Esophagus squamous epithelium (tissue), 5 donors: ENCODE results near the gene CHDH. TPM values are rescaled to one million over a fixed set of nuclear protein-coding genes. Genes with fewer than 3 reads are reported as not detected.

ENCODE experiments used
- DNase-seq: peaks from one replicate; lab custom pipeline; 2025; lab: John Stamatoyannopoulos, UW
- H3K27ac ChIP-seq, 4 donors: fragments of 200-600 bp; sonication (generic); one replicate each; pipeline ENCODE4 v1.5.1; 2016 to 2019; ENCODE audit warnings: mild to moderate bottlenecking in 1 of 4
- H3K27me3 ChIP-seq, 4 donors: fragments of 200-600 bp; sonication (generic); 1 replicate in 3 of 4; 2 replicates in 1 of 4; pipeline versions ENCODE4 v1.5.1 to v1.6.0; 2017 to 2021; ENCODE audit warnings: antibody characterized with exemption in 1 of 4
- H3K36me3 ChIP-seq, 3 donors: fragments of 200-600 bp; sonication (generic); one replicate each; pipeline ENCODE4 v1.5.1; 2016 to 2019
- H3K4me1 ChIP-seq, 3 donors: fragments of 200-600 bp; sonication (generic); one replicate each; pipeline ENCODE4 v1.5.1; 2017 to 2019
- H3K4me3 ChIP-seq, 4 donors: fragments of 200-600 bp; sonication (generic); 1 replicate in 3 of 4; 2 replicates in 1 of 4; pipeline ENCODE4 v1.5.1; 2016 to 2019; ENCODE audit warnings: mild to moderate bottlenecking in 2 of 4, moderate library complexity in 1 of 4
- H3K9me3 ChIP-seq, 3 donors: fragments of 200-600 bp; sonication (generic); one replicate each; pipeline ENCODE4 v1.5.1; 2016 to 2019
- CTCF ChIP-seq, 6 experiments: fragments of 450-650 bp in 4 of 6; fragments of 200-600 bp in 2 of 6; sonication (generic) in 2 of 6; IDR thresholded peaks; one replicate each; pipeline ENCODE4 v1.5.1; 2016 to 2019; ENCODE audit warnings: antibody characterized with exemption in 6 of 6, mild to moderate bottlenecking in 4 of 6, moderate library complexity in 4 of 6
- POLR2A ChIP-seq, 4 donors: fragments of 450-650 bp; IDR thresholded peaks; one replicate each; pipeline ENCODE4 v1.6.1; 2017; ENCODE audit warnings: antibody characterized with exemption in 4 of 4, mild to moderate bottlenecking in 4 of 4, moderate library complexity in 3 of 4
- WGBS, 2 donors: methylation state at CpG; one replicate each; pipeline ENCODE4 v1.1.5; 2018; 5-methylcytosine and 5-hydroxymethylcytosine counted together
- intact Hi-C: fragments of 100-400 bp; cut with DNase I; formaldehyde crosslinking; loops from one replicate; pipeline ENCODE4 v1.15.0; 2022
- total RNA-seq, 4 donors: library from RNA; depleted of rRNA; stranded (reverse); fragments of >200 nt; gene quantifications; one replicate each; pipeline ENCODE4 v1.1.0, GENCODE V29; 2016
- donor health status: DM: yes; HTN: yes; CAD: no.

CHDH gene
- total RNA-seq, 4 donors from 2014 or later, result 0.92 to 2.1 (median 1.2) TPM

- no peak overlapping the region for H3K4me3 ChIP-seq
- no peak for DNase-seq
- 87 to 92% methylated on average over 7 to 9 of the region's 14 CpGs for WGBS, 2 donors
- H3K27me3 ChIP-seq, result peaks cover 0 to 18% (median 0%) of the 10 kb centered on the region in 4 donors
- H3K27ac ChIP-seq, result no peak overlapping the region
- peaks cover 0 to 3% (median 0%) of the 10 kb centered on the region in 3 donors for H3K4me1 ChIP-seq
- intact Hi-C loops, result no loop called here
- H3K36me3 ChIP-seq, result no peaks in the 10 kb centered on the region
- no peaks in the 10 kb centered on the region for H3K9me3 ChIP-seq
- TF ChIP-seq POLR2A (IDR thresholded peaks at IDR 0.05), result no peak
- no peak for TF ChIP-seq CTCF (IDR thresholded peaks at IDR 0.05)
Measured at GRCh38 chr3:53818221-53819162, 27.7 kb downstream of the CHDH start.

DNA sequence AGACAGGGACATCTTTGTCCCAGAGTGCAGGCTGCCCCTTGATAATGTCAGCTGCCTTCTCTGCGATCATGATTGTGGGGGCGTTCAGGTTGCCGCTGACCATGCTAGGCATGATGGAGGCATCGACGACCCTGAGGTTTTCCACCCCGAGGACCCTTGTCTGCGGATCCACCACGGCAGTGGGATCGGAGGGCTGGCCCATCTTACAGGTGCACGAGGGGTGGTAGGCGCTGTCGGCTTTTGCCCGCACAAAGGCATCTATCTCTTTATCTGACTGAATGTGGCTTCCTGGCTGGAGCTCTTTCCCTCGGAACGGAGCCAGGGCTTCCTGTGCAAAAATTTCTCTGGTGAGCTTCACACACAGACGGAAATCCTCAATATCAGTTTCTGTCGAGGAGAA is 28.4 kb downstream of the CHDH start:
- Histone ChIP-seq H3K4me3 (no peak overlapping the region), H3K4me1 (peaks cover 0 to 3% (median 0%) of the 10 kb centered on the region in 3 donors), H3K27me3 (peaks cover 0 to 18% (median 0%) of the 10 kb centered on the region in 4 donors), H3K9me3 (no peaks in the 10 kb centered on the region), H3K27ac (no peak overlapping the region), H3K36me3 (no peaks in the 10 kb centered on the region)
- no peak for DNase-seq
- 65 to 89% methylated on average over 7 to 15 of the region's 17 CpGs for WGBS, 2 donors
- TF ChIP-seq CTCF (IDR thresholded peaks at IDR 0.05) (no peak), POLR2A (IDR thresholded peaks at IDR 0.05) (no peak)
- intact Hi-C loops, result no loop called here

DNA sequence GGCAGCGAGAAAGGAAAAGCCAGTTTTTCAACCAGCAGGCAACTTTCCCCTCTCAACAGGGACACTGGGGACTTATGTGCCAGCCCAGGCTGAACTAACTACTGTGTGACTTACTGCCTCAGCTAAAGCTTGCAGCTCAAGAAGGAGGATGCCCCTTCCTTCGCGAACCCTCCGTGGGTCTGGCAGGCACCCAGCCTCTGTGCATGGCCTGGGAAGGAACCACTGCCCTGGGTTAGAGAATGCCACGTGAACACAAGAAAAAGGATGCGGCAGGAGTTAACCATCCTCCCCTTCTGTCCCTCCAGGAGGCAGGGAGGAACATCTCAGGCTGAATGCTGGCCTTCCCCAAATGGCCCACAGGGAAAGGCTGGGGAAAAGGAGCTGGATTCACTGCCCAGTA is 29.0 kb downstream of the CHDH start:
- Histone ChIP-seq H3K4me1 (peaks cover 0 to 3% (median 0%) of the 10 kb centered on the region in 3 donors), H3K4me3 (no peak overlapping the region), H3K27me3 (peaks cover 0 to 18% (median 0%) of the 10 kb centered on the region in 4 donors), H3K27ac (no peak overlapping the region), H3K9me3 (no peaks in the 10 kb centered on the region), H3K36me3 (no peaks in the 10 kb centered on the region)
- 91% methylated on average over 6 of the region's 6 CpGs; no CpG with 5 or more reads in 1 of the 2 donors for whole genome bisulfite sequencing, 2 donors
- intact Hi-C loops, result no loop called here
- no peak for TF ChIP-seq POLR2A (IDR thresholded peaks at IDR 0.05)
- DNase-seq, result no peak

GRCh38 chr3:53816425-53816824 is 29.8 kb downstream of the CHDH start:
- no peaks in the 10 kb centered on the region for H3K9me3 ChIP-seq
- no peak overlapping the region for H3K4me3 ChIP-seq
- H3K4me1 ChIP-seq, result no peaks in the 10 kb centered on the region
- WGBS, 2 donors, result 66 to 83% methylated on average over 4 of the region's 4 CpGs
- DNase-seq, result no peak
- peaks cover 0 to 18% (median 0%) of the 10 kb centered on the region in 4 donors for H3K27me3 ChIP-seq
- intact Hi-C loops, result no loop called here
- no peaks in the 10 kb centered on the region for H3K36me3 ChIP-seq
- H3K27ac ChIP-seq, result no peak overlapping the region
- TF ChIP-seq POLR2A (IDR thresholded peaks at IDR 0.05) (no peak), CTCF (IDR thresholded peaks at IDR 0.05) (no peak)

- no peak overlapping the region for H3K4me3 ChIP-seq
- WGBS, 2 donors, result 98 to 100% methylated on average over 1 to 6 of the region's 7 CpGs
- peaks cover 0 to 15% (median 0%) of the 10 kb centered on the region in 4 donors for H3K27me3 ChIP-seq
- H3K9me3 ChIP-seq, result no peaks in the 10 kb centered on the region
- H3K36me3 ChIP-seq, result no peaks in the 10 kb centered on the region
- DNase-seq, result no peak
- TF ChIP-seq CTCF (IDR thresholded peaks at IDR 0.05), result no peak
- no peak for TF ChIP-seq POLR2A (IDR thresholded peaks at IDR 0.05)
- H3K27ac ChIP-seq, result no peak overlapping the region
- intact Hi-C loops, result no loop called here
- H3K4me1 ChIP-seq, result no peaks in the 10 kb centered on the region
Measured at GRCh38 chr3:53815651-53816050, 30.6 kb downstream of the CHDH start.
